GM23338 (cell line): ENCODE measurements around the gene ZSCAN26.

Experiments used
- EZH2 ChIP-seq: fragments of 200-600 bp; sonication (generic); IDR thresholded peaks from one replicate; pipeline ENCODE4 v1.8.0; 2017; ENCODE audit warnings: antibody characterized with exemption, mild to moderate bottlenecking, low read depth; ENCODE audit not compliant: unreplicated experiment
- EZH2phosphoT487 ChIP-seq: fragments of 200-600 bp; sonication (generic); IDR thresholded peaks from one replicate; pipeline ENCODE4 v1.8.1; 2018; ENCODE audit warnings: antibody characterized with exemption; ENCODE audit not compliant: unreplicated experiment
- TF ChIP-seq, protein P1 (sequence below), 2 experiments: fragments of 200-600 bp in 1 of 2; sonication (generic) in 1 of 2; conservative IDR thresholded peaks; 2 replicates each; pipeline versions ENCODE4 v1.5.1 to v1.6.1; 2016 to 2017; ENCODE audit warnings: antibody characterized with exemption in 2 of 2, low read depth in 2 of 2, mild to moderate bottlenecking in 2 of 2, moderate library complexity in 1 of 2

DNA sequence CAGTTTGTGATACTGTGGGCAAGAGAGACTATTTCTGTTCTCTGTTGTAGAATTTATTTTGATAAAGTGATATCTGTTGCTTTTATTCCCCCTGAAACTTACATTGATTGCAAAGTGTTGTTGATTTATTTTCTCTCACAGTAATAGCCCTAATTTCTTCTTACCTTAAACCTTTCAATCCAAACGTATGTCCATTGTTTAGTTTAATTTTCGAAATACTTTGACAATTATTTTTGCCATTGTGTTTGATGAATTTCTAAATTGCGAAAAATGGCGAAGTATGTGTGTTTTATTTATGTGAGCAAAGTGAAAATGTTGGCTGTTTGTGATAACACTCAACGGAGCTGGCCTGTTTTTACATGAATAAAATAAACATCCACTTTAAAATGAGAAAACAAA lies 381 bp upstream of the ZSCAN26 start:
- TF ChIP-seq, protein P1, sequence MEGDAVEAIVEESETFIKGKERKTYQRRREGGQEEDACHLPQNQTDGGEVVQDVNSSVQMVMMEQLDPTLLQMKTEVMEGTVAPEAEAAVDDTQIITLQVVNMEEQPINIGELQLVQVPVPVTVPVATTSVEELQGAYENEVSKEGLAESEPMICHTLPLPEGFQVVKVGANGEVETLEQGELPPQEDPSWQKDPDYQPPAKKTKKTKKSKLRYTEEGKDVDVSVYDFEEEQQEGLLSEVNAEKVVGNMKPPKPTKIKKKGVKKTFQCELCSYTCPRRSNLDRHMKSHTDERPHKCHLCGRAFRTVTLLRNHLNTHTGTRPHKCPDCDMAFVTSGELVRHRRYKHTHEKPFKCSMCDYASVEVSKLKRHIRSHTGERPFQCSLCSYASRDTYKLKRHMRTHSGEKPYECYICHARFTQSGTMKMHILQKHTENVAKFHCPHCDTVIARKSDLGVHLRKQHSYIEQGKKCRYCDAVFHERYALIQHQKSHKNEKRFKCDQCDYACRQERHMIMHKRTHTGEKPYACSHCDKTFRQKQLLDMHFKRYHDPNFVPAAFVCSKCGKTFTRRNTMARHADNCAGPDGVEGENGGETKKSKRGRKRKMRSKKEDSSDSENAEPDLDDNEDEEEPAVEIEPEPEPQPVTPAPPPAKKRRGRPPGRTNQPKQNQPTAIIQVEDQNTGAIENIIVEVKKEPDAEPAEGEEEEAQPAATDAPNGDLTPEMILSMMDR (conservative IDR thresholded peaks at IDR 0.05; ENCODE audit: low read depth in 2 of 2), result no peak
- TF ChIP-seq EZH2 (no peak), EZH2phosphoT487 (no peak)
